Stimulated activated naive CD8-positive, alpha-beta T cell treated with anti-CD3 and anti-CD28 coated beads, Interleukin-15, Interleukin-2, amounts not matched to agents 100 ng/mL and 50 ng/mL, for 24 hours (primary cell): Measurements from ENCODE around the gene DNAH6.
"Not testable (repeated sequence)": the region's sequence is repeated elsewhere in the genome, so short reads cannot be mapped to it uniquely, and the experiment has no call there.

Source experiments
- H3K27ac Mint-ChIP-seq: one replicate; pipeline ENCODE4 v1.8.0; 2021; ENCODE audit warnings: mild to moderate bottlenecking, mixed read lengths
- H3K27me3 Mint-ChIP-seq: one replicate; pipeline ENCODE4 v1.8.0; 2021; ENCODE audit warnings: mixed read lengths
- H3K36me3 Mint-ChIP-seq: one replicate; pipeline ENCODE4 v1.8.0; 2021; ENCODE audit warnings: low read depth, mixed read lengths
- H3K4me1 Mint-ChIP-seq: one replicate; pipeline ENCODE4 v1.8.0; 2021; ENCODE audit warnings: low read depth, mixed read lengths
- H3K4me3 Mint-ChIP-seq: one replicate; pipeline ENCODE4 v1.8.0; 2021; ENCODE audit warnings: mild to moderate bottlenecking, mixed read lengths
- H3K9me3 Mint-ChIP-seq: one replicate; pipeline ENCODE4 v1.8.0; 2021; ENCODE audit warnings: mixed read lengths

DNAH6 gene

GRCh38 chr2:84493514-84493913, 22.8 kb upstream of the DNAH6 start:
- H3K27me3 Mint-ChIP-seq, result no peaks in the 10 kb centered on the region
- H3K4me3 Mint-ChIP-seq, result no peak overlapping the region
- no peaks in the 10 kb centered on the region for H3K36me3 Mint-ChIP-seq
- H3K9me3 Mint-ChIP-seq, result no peaks in the 10 kb centered on the region
- peaks cover 6% of the 10 kb centered on the region for H3K4me1 Mint-ChIP-seq
- H3K27ac Mint-ChIP-seq, result no peak overlapping the region

- Mint-ChIP-seq H3K4me1 (peaks cover 6% of the 10 kb centered on the region), H3K27ac (no peak overlapping the region), H3K9me3 (no peaks in the 10 kb centered on the region), H3K27me3 (no peaks in the 10 kb centered on the region), H3K36me3 (no peaks in the 10 kb centered on the region), H3K4me3 (no peak overlapping the region)
These were observed 22.2 kb upstream of the DNAH6 start for GRCh38 chr2:84494070-84494469.

- H3K9me3 Mint-ChIP-seq, result no peaks in the 10 kb centered on the region
- H3K36me3 Mint-ChIP-seq, result no peaks in the 10 kb centered on the region
- H3K27ac Mint-ChIP-seq, result peak overlapping the region; percentile 74
- no peak overlapping the region for H3K4me3 Mint-ChIP-seq
- no peaks in the 10 kb centered on the region for H3K27me3 Mint-ChIP-seq
- H3K4me1 Mint-ChIP-seq, result peaks cover 6% of the 10 kb centered on the region
These were observed 20.7 kb upstream of the DNAH6 start for GRCh38 chr2:84495539-84496146.

- no peaks in the 10 kb centered on the region for H3K36me3 Mint-ChIP-seq
- H3K9me3 Mint-ChIP-seq, result peaks cover under 1% of the 10 kb centered on the region
- no peak overlapping the region for H3K4me3 Mint-ChIP-seq
- no peak overlapping the region for H3K27ac Mint-ChIP-seq
- H3K27me3 Mint-ChIP-seq, result no peaks in the 10 kb centered on the region
- H3K4me1 Mint-ChIP-seq, result peaks cover 6% of the 10 kb centered on the region
These were observed 19.9 kb upstream of the DNAH6 start for GRCh38 chr2:84496386-84496785.

- Mint-ChIP-seq H3K27me3 (no peaks in the 10 kb centered on the region), H3K27ac (no peak overlapping the region), H3K36me3 (no peaks in the 10 kb centered on the region), H3K9me3 (peaks cover 5% of the 10 kb centered on the region), H3K4me1 (peaks cover 6% of the 10 kb centered on the region), H3K4me3 (no peak overlapping the region)
These were observed 19.0 kb upstream of the DNAH6 start for GRCh38 chr2:84497285-84497684.

- H3K4me3 Mint-ChIP-seq, result no peak overlapping the region
- H3K27ac Mint-ChIP-seq, result no peak overlapping the region
- no peaks in the 10 kb centered on the region for H3K36me3 Mint-ChIP-seq
- no peaks in the 10 kb centered on the region for H3K27me3 Mint-ChIP-seq
- peaks cover 6% of the 10 kb centered on the region for H3K4me1 Mint-ChIP-seq
- H3K9me3 Mint-ChIP-seq, result peaks cover 8% of the 10 kb centered on the region
These were observed 18.0 kb upstream of the DNAH6 start for GRCh38 chr2:84498150-84498799.

GRCh38 chr2:84511024-84511423, 5.3 kb upstream of the DNAH6 start:
- not testable (repeated sequence) for H3K4me3 Mint-ChIP-seq, H3K27me3 Mint-ChIP-seq, H3K4me1 Mint-ChIP-seq, H3K36me3 Mint-ChIP-seq, H3K9me3 Mint-ChIP-seq, H3K27ac Mint-ChIP-seq

GRCh38 chr2:84515788-84516187, 510 bp upstream of the DNAH6 start:
- no peaks in the 10 kb centered on the region for H3K9me3 Mint-ChIP-seq
- H3K27me3 Mint-ChIP-seq, result peaks cover 5% of the 10 kb centered on the region
- H3K4me1 Mint-ChIP-seq, result peaks cover 22% of the 10 kb centered on the region
- H3K4me3 Mint-ChIP-seq, result peak overlapping the region; percentile 84
- no peaks in the 10 kb centered on the region for H3K36me3 Mint-ChIP-seq
- peak overlapping the region; percentile 70 for H3K27ac Mint-ChIP-seq

- no peak overlapping the region for H3K27ac Mint-ChIP-seq
These were observed 3.1 kb downstream of the DNAH6 start for GRCh38 chr2:84519332-84519957.

GRCh38 chr2:84526562-84526961, 10.3 kb downstream of the DNAH6 start:
- peaks cover 18% of the 10 kb centered on the region for H3K4me1 Mint-ChIP-seq
- H3K4me3 Mint-ChIP-seq, result no peak overlapping the region
- H3K27me3 Mint-ChIP-seq, result no peaks in the 10 kb centered on the region
- H3K9me3 Mint-ChIP-seq, result peaks cover 9% of the 10 kb centered on the region
- no peaks in the 10 kb centered on the region for H3K36me3 Mint-ChIP-seq
- peak overlapping the region; percentile 32 for H3K27ac Mint-ChIP-seq

More at GRCh38 chr2:84519332-84519957, 3.1 kb downstream of the DNAH6 start:
- Mint-ChIP-seq H3K27me3 (peaks cover 5% of the 10 kb centered on the region), H3K9me3 (peaks cover 11% of the 10 kb centered on the region), H3K4me3 (no peak overlapping the region), H3K36me3 (no peaks in the 10 kb centered on the region), H3K4me1 (peaks cover 22% of the 10 kb centered on the region)

- Mint-ChIP-seq H3K36me3 (no peaks in the 10 kb centered on the region), H3K27me3 (no peaks in the 10 kb centered on the region), H3K9me3 (peaks cover 5% of the 10 kb centered on the region), H3K27ac (peak overlapping the region; percentile 32), H3K4me1 (peaks cover 18% of the 10 kb centered on the region), H3K4me3 (no peak overlapping the region)
These were observed 11.1 kb downstream of the DNAH6 start for GRCh38 chr2:84527137-84528129.

GRCh38 chr2:84532291-84532690, 16.0 kb downstream of the DNAH6 start:
- Mint-ChIP-seq H3K36me3 (no peaks in the 10 kb centered on the region), H3K27ac (no peak overlapping the region), H3K4me1 (peaks cover 11% of the 10 kb centered on the region), H3K27me3 (no peaks in the 10 kb centered on the region), H3K4me3 (no peak overlapping the region), H3K9me3 (no peaks in the 10 kb centered on the region)

GRCh38 chr2:84534225-84534624, 17.9 kb downstream of the DNAH6 start:
- Mint-ChIP-seq H3K27ac (no peak overlapping the region), H3K4me1 (peaks cover 6% of the 10 kb centered on the region), H3K9me3 (no peaks in the 10 kb centered on the region), H3K36me3 (no peaks in the 10 kb centered on the region), H3K4me3 (no peak overlapping the region), H3K27me3 (no peaks in the 10 kb centered on the region)

GRCh38 chr2:84537251-84537650, 21.0 kb downstream of the DNAH6 start:
- peaks cover 18% of the 10 kb centered on the region for H3K4me1 Mint-ChIP-seq
- H3K36me3 Mint-ChIP-seq, result no peaks in the 10 kb centered on the region
- no peak overlapping the region for H3K27ac Mint-ChIP-seq
- no peaks in the 10 kb centered on the region for H3K27me3 Mint-ChIP-seq
- no peaks in the 10 kb centered on the region for H3K9me3 Mint-ChIP-seq
- no peak overlapping the region for H3K4me3 Mint-ChIP-seq

- no peak overlapping the region for H3K4me3 Mint-ChIP-seq
These were observed 23.4 kb downstream of the DNAH6 start for GRCh38 chr2:84539729-84540128.

More at GRCh38 chr2:84539729-84540128, 23.4 kb downstream of the DNAH6 start:
- Mint-ChIP-seq H3K36me3 (no peaks in the 10 kb centered on the region), H3K4me1 (peaks cover 13% of the 10 kb centered on the region), H3K27me3 (no peaks in the 10 kb centered on the region), H3K27ac (no peak overlapping the region), H3K9me3 (no peaks in the 10 kb centered on the region)
